Coronary artery (tissue), 2 donors: ENCODE results near the gene SLC45A2.
A peak's percentile ranks its signal among the peaks of the same experiment; 100 is the strongest.
"Not testable (repeated sequence)": the region's sequence is repeated elsewhere in the genome, so short reads cannot be mapped to it uniquely, and the experiment has no call there.

Experiments used
- DNase-seq: peaks from one replicate; pipeline ENCODE4 v3.0.0-alpha.2; 2017; ENCODE audit warnings: low spot score
- H3K27ac ChIP-seq, 2 donors: fragments of 200-600 bp; sonication (generic); one replicate each; pipeline ENCODE4 v1.5.1; 2016 to 2019
- H3K4me3 ChIP-seq: fragments of 200-600 bp; sonication (generic); 2 replicates; pipeline ENCODE4 v1.5.1; 2016; ENCODE audit warnings: mild to moderate bottlenecking, moderate library complexity
- CTCF ChIP-seq: fragments of 200-600 bp; sonication (generic); IDR thresholded peaks from one replicate; pipeline ENCODE4 v1.5.1; 2019; ENCODE audit warnings: antibody characterized with exemption

The SLC45A2 gene

GRCh38 chr5:34014626-34015025 lies 30.1 kb upstream of the SLC45A2 start:
- no peak for TF ChIP-seq CTCF
- Histone ChIP-seq H3K4me3 (no peak overlapping the region), H3K27ac (no peak overlapping the region)
- DNase-seq: no peak

- Histone ChIP-seq H3K27ac (no peak overlapping the region), H3K4me3 (no peak overlapping the region)
- no peak for DNase-seq
- no peak for TF ChIP-seq CTCF
These were observed 29.1 kb upstream of the SLC45A2 start for GRCh38 chr5:34013547-34013946.

- no peak overlapping the region for H3K4me3 ChIP-seq
- DNase-seq: no peak
These were observed 28.3 kb upstream of the SLC45A2 start for GRCh38 chr5:34012791-34013190.

GRCh38 chr5:34011536-34011935 lies 27.0 kb upstream of the SLC45A2 start:
- no peak for TF ChIP-seq CTCF
- no peak overlapping the region for H3K27ac ChIP-seq
- H3K4me3 ChIP-seq: no peak overlapping the region
- DNase-seq: no peak

More at GRCh38 chr5:34012791-34013190, 28.3 kb upstream of the SLC45A2 start:
- no peak for TF ChIP-seq CTCF
- no peak overlapping the region for H3K27ac ChIP-seq

GRCh38 chr5:34010146-34010545 lies 25.7 kb upstream of the SLC45A2 start:
- not testable (repeated sequence) for H3K27ac ChIP-seq, H3K4me3 ChIP-seq, DNase-seq

- DNase-seq: no peak
- Histone ChIP-seq H3K4me3 (no peak overlapping the region), H3K27ac (no peak overlapping the region)
- TF ChIP-seq CTCF: no peak
These were observed 25.1 kb upstream of the SLC45A2 start for GRCh38 chr5:34009610-34010009.

GRCh38 chr5:34008802-34009201 lies 24.3 kb upstream of the SLC45A2 start:
- no peak for TF ChIP-seq CTCF
- Histone ChIP-seq H3K27ac (peak overlapping the region; percentile 72 to 93), H3K4me3 (peak overlapping the region; percentile 85)
- DNase-seq: no peak
